Uterus (tissue), 4 donors: ENCODE data around the gene RAB6B. TPM values are rescaled to one million over a fixed set of nuclear protein-coding genes. Genes with fewer than 3 reads are reported as not detected.

Experiments
- DNase-seq, 2 donors: peaks; one replicate each; pipeline ENCODE4 v3.0.0-alpha.2; 2019 to 2020
- H3K27ac ChIP-seq, 2 donors: fragments of 200-600 bp; sonication (generic); 1 replicate in 1 of 2; 2 replicates in 1 of 2; pipeline ENCODE4 v1.5.1; 2016 to 2018
- H3K27me3 ChIP-seq, 2 donors: fragments of 200-600 bp; sonication (generic); one replicate each; pipeline ENCODE4 v1.5.1; 2018 to 2019; ENCODE audit warnings: control low read depth in 1 of 2
- H3K36me3 ChIP-seq, 2 donors: fragments of 200-600 bp; sonication (generic); one replicate each; pipeline ENCODE4 v1.5.1; 2019; ENCODE audit warnings: control low read depth in 1 of 2
- H3K4me1 ChIP-seq, 2 donors: fragments of 200-600 bp; sonication (generic); one replicate each; pipeline ENCODE4 v1.5.1; 2018 to 2019; ENCODE audit warnings: control low read depth in 1 of 2
- H3K4me3 ChIP-seq, 2 donors: fragments of 200-600 bp; sonication (generic); 1 replicate in 1 of 2; 2 replicates in 1 of 2; pipeline ENCODE4 v1.5.1; 2018 to 2019; ENCODE audit warnings: mild to moderate bottlenecking in 1 of 2
- H3K9me3 ChIP-seq, 2 donors: fragments of 200-600 bp; sonication (generic); one replicate each; pipeline ENCODE4 v1.5.1; 2019; ENCODE audit warnings: control low read depth in 1 of 2
- POLR2A ChIP-seq, 2 donors: fragments of 450-650 bp; IDR thresholded peaks; one replicate each; pipeline ENCODE4 v1.6.1; 2016; ENCODE audit warnings: antibody characterized with exemption in 2 of 2, mild to moderate bottlenecking in 1 of 2, moderate library complexity in 1 of 2
- intact Hi-C: fragments of 100-400 bp; cut with DNase I; formaldehyde crosslinking; loops from one replicate; pipeline ENCODE4 v1.15.1; 2023; ENCODE audit warnings: low total_unique reads
- total RNA-seq, 4 donors: library from RNA; depleted of rRNA in 3 of 4; stranded (reverse); fragments of >200 nt in 3 of 4; gene quantifications; one replicate each; pipeline versions ENCODE4 v1.1.0 to v1.2.4, GENCODE V29; 2014 to 2023
- TF ChIP-seq, protein P1 (sequence below), 4 experiments: fragments of 200-600 bp in 2 of 4; fragments of 450-650 bp in 2 of 4; sonication (generic) in 2 of 4; IDR thresholded peaks; one replicate each; pipeline ENCODE4 v1.5.1; 2016 to 2019; ENCODE audit warnings: antibody characterized with exemption in 4 of 4, mild to moderate bottlenecking in 2 of 4, moderate library complexity in 1 of 4
- donor health status: DM: yes; HTN: yes; CAD: no.

Gene RAB6B
- total RNA-seq, 4 donors from 2014 or later, result 0.29 to 12.0 (median 3.8) TPM

DNA sequence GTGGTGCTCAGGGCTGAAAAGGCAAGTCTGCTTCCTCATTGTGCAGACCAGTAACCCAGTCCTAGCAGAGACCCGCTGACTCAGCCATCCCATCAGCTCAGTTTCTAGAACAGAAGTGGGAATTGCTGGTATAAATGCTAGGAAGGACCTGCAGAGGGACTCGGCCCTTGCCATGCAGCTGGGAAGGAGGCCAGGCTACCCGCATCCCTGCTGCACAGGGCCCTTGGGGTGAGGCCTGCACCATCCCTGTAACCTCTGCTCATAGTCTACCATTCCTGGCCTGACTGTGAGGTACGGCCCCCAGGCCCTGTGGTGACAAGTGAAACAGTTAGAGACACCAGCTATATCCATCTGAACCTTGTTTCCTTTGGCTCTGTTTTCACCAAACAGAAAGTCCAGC lies 23.5 kb downstream of the RAB6B start:
- no peaks in the 10 kb centered on the region for H3K9me3 ChIP-seq
- no peaks in the 10 kb centered on the region for H3K36me3 ChIP-seq
- no peak overlapping the region for H3K4me3 ChIP-seq
- intact Hi-C loops, result no loop called here
- TF ChIP-seq, protein P1, sequence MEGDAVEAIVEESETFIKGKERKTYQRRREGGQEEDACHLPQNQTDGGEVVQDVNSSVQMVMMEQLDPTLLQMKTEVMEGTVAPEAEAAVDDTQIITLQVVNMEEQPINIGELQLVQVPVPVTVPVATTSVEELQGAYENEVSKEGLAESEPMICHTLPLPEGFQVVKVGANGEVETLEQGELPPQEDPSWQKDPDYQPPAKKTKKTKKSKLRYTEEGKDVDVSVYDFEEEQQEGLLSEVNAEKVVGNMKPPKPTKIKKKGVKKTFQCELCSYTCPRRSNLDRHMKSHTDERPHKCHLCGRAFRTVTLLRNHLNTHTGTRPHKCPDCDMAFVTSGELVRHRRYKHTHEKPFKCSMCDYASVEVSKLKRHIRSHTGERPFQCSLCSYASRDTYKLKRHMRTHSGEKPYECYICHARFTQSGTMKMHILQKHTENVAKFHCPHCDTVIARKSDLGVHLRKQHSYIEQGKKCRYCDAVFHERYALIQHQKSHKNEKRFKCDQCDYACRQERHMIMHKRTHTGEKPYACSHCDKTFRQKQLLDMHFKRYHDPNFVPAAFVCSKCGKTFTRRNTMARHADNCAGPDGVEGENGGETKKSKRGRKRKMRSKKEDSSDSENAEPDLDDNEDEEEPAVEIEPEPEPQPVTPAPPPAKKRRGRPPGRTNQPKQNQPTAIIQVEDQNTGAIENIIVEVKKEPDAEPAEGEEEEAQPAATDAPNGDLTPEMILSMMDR (IDR thresholded peaks at IDR 0.05), result no peak
- TF ChIP-seq POLR2A (IDR thresholded peaks at IDR 0.05), result no peak
- no peak overlapping the region for H3K27ac ChIP-seq
- DNase-seq, result no peak
- no peaks in the 10 kb centered on the region for H3K27me3 ChIP-seq
- no peaks in the 10 kb centered on the region for H3K4me1 ChIP-seq

DNA sequence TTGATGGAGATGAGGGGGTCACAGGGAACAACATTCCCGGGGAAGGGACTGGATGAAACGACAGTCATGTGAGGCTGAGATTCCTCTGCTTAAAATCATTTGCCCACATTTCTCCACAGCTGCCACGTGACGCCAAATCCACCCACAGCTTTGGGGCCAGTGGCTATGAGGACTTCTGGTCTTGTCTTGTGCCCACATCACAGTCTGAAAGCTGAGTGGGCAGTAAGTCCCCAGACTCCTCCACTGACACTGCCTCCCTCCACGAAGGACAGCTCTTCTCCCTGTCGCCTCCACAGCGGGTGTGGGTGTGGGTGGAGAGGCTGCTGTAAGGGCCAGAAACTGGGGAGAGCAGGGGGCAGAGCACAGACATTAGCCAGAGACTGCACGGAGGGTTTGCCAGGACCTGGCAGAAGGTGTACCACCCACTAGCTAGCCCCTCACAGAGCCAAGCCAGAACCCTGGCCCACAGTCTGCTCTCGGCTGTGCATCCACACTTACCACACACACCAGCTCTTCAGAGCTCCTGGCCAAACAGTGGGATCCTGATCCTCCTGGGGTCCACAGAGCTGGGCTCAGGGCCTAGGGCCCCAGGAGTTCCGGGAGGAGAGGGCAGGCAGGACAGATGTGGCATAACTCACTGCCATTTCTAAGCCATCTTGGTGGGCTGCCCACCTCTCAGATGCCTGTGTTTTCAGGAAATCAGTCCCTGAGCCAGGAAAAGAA lies 24.2 kb downstream of the RAB6B start:
- TF ChIP-seq POLR2A (IDR thresholded peaks at IDR 0.05), result no peak
- TF ChIP-seq, protein P1 (IDR thresholded peaks at IDR 0.05), result no peak
- Histone ChIP-seq H3K4me1 (no peaks in the 10 kb centered on the region), H3K36me3 (no peaks in the 10 kb centered on the region), H3K27ac (no peak overlapping the region), H3K27me3 (no peaks in the 10 kb centered on the region), H3K9me3 (no peaks in the 10 kb centered on the region), H3K4me3 (no peak overlapping the region)
- DNase-seq, result no peak
- intact Hi-C loops, result no loop called here

DNA sequence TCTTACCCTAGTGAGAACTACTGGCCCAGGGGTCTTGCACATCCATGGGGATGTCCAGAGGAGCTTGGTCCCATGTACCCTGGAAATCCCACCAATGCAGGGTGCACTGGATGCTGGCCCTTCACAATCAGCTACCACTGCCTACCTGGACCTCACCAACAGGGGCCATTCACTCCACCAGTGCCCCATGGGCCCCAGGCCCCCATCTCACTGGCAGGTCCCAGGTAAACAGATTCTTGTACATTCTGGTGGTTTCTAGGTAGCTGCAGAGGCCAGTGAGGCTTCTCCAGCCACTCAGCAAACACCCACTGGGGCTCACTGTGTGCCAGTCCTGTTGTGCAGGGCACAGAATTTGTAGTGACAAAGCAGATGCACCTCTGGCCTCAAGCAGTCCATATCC lies 24.9 kb downstream of the RAB6B start:
- no peaks in the 10 kb centered on the region for H3K27me3 ChIP-seq
- intact Hi-C loops, result no loop called here
- no peaks in the 10 kb centered on the region for H3K4me1 ChIP-seq
- no peak for DNase-seq
- no peak overlapping the region for H3K4me3 ChIP-seq
- H3K9me3 ChIP-seq, result no peaks in the 10 kb centered on the region
- TF ChIP-seq, protein P1 (IDR thresholded peaks at IDR 0.05), result no peak
- no peak for TF ChIP-seq POLR2A (IDR thresholded peaks at IDR 0.05)
- H3K27ac ChIP-seq, result no peak overlapping the region
- no peaks in the 10 kb centered on the region for H3K36me3 ChIP-seq

DNA sequence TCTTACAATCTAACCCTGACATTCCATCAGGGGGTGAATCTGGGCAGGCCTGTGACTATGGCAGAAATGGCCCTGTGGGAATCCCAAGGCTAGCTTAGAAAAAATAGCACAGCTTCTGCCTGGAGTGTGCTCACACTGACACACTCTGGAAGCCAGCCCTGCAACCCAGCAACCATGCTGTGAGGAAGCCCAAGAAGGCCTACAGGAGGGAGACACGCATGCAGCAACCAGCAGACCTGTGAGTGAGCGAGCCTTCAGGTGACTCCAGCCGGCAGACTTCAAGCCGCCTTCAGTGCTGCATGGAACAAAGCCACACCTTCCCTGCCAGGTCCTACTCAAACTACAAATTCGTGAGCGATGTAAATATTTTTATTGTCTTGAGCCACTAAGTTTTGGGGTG lies 26.1 kb downstream of the RAB6B start:
- TF ChIP-seq POLR2A (IDR thresholded peaks at IDR 0.05), result no peak
- TF ChIP-seq, protein P1 (IDR thresholded peaks at IDR 0.05), result no peak
- H3K4me1 ChIP-seq, result no peaks in the 10 kb centered on the region
- H3K27me3 ChIP-seq, result no peaks in the 10 kb centered on the region
- no peak overlapping the region for H3K4me3 ChIP-seq
- intact Hi-C loops, result no loop called here
- no peak overlapping the region for H3K27ac ChIP-seq
- no peaks in the 10 kb centered on the region for H3K36me3 ChIP-seq
- no peak for DNase-seq
- H3K9me3 ChIP-seq, result no peaks in the 10 kb centered on the region

DNA sequence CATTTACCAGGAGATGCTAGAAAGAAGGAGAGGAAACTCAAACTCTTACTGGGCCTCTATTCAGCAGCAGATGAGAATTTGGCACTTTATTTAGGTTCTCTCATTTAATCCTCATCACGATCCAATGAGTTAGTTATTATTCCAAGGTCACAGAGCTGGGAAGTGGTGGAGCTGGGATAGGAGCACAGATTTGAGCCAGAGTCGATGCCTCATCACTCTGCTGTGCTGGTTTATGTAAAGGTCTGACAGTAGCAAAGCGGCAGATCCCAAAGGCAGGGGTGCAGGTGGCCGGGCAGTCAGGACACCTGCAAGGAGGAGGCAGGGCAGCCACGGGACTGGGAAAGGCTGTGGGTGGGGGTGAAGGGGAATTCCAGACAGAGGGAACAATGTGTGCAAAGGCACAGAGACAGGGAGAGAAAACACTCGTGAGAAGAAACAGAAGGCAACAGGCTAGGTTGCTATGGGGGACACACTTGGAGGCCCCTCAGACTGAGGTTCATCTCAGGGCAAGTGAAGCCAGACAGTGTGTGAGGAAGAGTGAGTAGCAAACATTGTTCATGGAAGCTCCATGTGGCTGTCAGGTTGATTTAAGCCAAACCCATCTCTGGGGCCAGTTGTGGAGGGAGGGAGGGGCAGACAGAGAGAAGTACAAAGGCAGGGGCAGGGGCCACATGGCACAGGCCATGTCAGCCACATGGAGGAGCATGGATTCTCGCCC lies 26.8 kb downstream of the RAB6B start:
- Histone ChIP-seq H3K9me3 (no peaks in the 10 kb centered on the region), H3K4me1 (no peaks in the 10 kb centered on the region), H3K4me3 (no peak overlapping the region), H3K27me3 (no peaks in the 10 kb centered on the region), H3K36me3 (no peaks in the 10 kb centered on the region), H3K27ac (no peak overlapping the region)
- intact Hi-C loops, result no loop called here
- DNase-seq, result no peak
- no peak for TF ChIP-seq POLR2A (IDR thresholded peaks at IDR 0.05)
- TF ChIP-seq, protein P1 (IDR thresholded peaks at IDR 0.05), result no peak
